Posterior vena cava (tissue), 2 donors: Measurements from ENCODE around the gene RTP2. TPM values are rescaled to one million over a fixed set of nuclear protein-coding genes. Genes with fewer than 3 reads are reported as not detected.

ENCODE experiments used
- DNase-seq: peaks from one replicate; pipeline ENCODE4 v3.0.0-alpha.2; 2020; ENCODE audit warnings: low spot score
- intact Hi-C, 2 donors: fragments of 100-400 bp; cut with DNase I; formaldehyde crosslinking; loops; one replicate each; pipeline versions ENCODE4 v1.14.1 to v1.14.2; 2022 to 2023
- total RNA-seq, 2 donors: library from RNA; stranded (reverse); fragmentation: NEBNext Ultra II Directional; extraction: Animal tissue kit (Norgen Biotek cat#: 25700); gene quantifications; one replicate each; pipeline ENCODE4 v1.2.1, GENCODE V29; 2021
- donor health status: DM: yes; HTN: yes; CAD: no.
- donor health status: DM: yes; HTN: yes; CAD: no.

RTP2 gene
- total RNA-seq, 2 donors from 2014 or later: not detected

GRCh38 chr3:187740421-187741399, 38.4 kb upstream of the RTP2 start:
- intact Hi-C loops: loop anchor here (5.0 to 10.0 kb wide), 6 partner anchors 414 to 1404 kb away; partner anchors contain the start of gene LPP (in 1 of the 2)
- peak; percentile 92 for DNase-seq

GRCh38 chr3:187739561-187740332, 37.4 kb upstream of the RTP2 start:
- peak; percentile 96 for DNase-seq
- intact Hi-C loops: loop anchor here (2.0 to 10.0 kb wide), 7 partner anchors 415 to 1405 kb away; partner anchors contain the start of gene LPP (in 1 of the 2)

GRCh38 chr3:187739094-187739560, 36.8 kb upstream of the RTP2 start:
- peak; percentile 87 for DNase-seq
- intact Hi-C loops: loop anchor here in 1 of 2 donors (2.0 kb wide), 1 partner anchor 1212 kb away; no protein-coding TSS in a partner anchor

GRCh38 chr3:187738331-187739093, 36.2 kb upstream of the RTP2 start:
- DNase-seq: peak; percentile 94
- intact Hi-C loops: loop anchor here in 1 of 2 donors (2.0 kb wide), 1 partner anchor 1212 kb away; no protein-coding TSS in a partner anchor

GRCh38 chr3:187738071-187738330, 35.6 kb upstream of the RTP2 start:
- intact Hi-C loops: loop anchor here in 1 of 2 donors (2.0 kb wide), 1 partner anchor 1213 kb away; no protein-coding TSS in a partner anchor
- no peak for DNase-seq

- intact Hi-C loops: loop anchor here in 1 of 2 donors (2.0 kb wide), 1 partner anchor 1213 kb away; no protein-coding TSS in a partner anchor
- peak; percentile 96 for DNase-seq
Observed at GRCh38 chr3:187737368-187738070, 35.2 kb upstream of the RTP2 start.

GRCh38 chr3:187737006-187737367, 34.6 kb upstream of the RTP2 start:
- intact Hi-C loops: no loop called here
- no peak for DNase-seq

GRCh38 chr3:187736418-187736871, 34.1 kb upstream of the RTP2 start:
- DNase-seq: no peak

GRCh38 chr3:187735837-187736236, 33.5 kb upstream of the RTP2 start:
- intact Hi-C loops: no loop called here
- DNase-seq: no peak

More at GRCh38 chr3:187736418-187736871, 34.1 kb upstream of the RTP2 start:
- intact Hi-C loops: no loop called here

GRCh38 chr3:187735383-187735782, 33.0 kb upstream of the RTP2 start:
- no peak for DNase-seq
- intact Hi-C loops: no loop called here

GRCh38 chr3:187734841-187735240, 32.5 kb upstream of the RTP2 start:
- intact Hi-C loops: no loop called here
- no peak for DNase-seq

GRCh38 chr3:187733371-187733770, 31.0 kb upstream of the RTP2 start:
- intact Hi-C loops: no loop called here
- no peak for DNase-seq

- intact Hi-C loops: no loop called here
- DNase-seq: no peak
Observed at GRCh38 chr3:187729598-187729997, 27.2 kb upstream of the RTP2 start.

- no peak for DNase-seq
- intact Hi-C loops: no loop called here
Observed at GRCh38 chr3:187728940-187729583, 26.7 kb upstream of the RTP2 start.

- intact Hi-C loops: no loop called here
- no peak for DNase-seq
Observed at GRCh38 chr3:187728248-187728647, 25.9 kb upstream of the RTP2 start.

- no peak for DNase-seq
- intact Hi-C loops: no loop called here
Observed at GRCh38 chr3:187726564-187726963, 24.2 kb upstream of the RTP2 start.

GRCh38 chr3:187725653-187726370, 23.5 kb upstream of the RTP2 start:
- DNase-seq: no peak
- intact Hi-C loops: no loop called here
